GM21717 (cell line): Measurements from ENCODE around the gene FHAD1.

ENCODE experiments used
- ATAC-seq: cut with Tn5 transposase; IDR thresholded peaks from one replicate; pipeline ENCODE4 v1.9.1; 2021; ENCODE audit warnings: mild to moderate bottlenecking, moderate library complexity; ENCODE audit not compliant: unreplicated experiment

The FHAD1 gene

DNA sequence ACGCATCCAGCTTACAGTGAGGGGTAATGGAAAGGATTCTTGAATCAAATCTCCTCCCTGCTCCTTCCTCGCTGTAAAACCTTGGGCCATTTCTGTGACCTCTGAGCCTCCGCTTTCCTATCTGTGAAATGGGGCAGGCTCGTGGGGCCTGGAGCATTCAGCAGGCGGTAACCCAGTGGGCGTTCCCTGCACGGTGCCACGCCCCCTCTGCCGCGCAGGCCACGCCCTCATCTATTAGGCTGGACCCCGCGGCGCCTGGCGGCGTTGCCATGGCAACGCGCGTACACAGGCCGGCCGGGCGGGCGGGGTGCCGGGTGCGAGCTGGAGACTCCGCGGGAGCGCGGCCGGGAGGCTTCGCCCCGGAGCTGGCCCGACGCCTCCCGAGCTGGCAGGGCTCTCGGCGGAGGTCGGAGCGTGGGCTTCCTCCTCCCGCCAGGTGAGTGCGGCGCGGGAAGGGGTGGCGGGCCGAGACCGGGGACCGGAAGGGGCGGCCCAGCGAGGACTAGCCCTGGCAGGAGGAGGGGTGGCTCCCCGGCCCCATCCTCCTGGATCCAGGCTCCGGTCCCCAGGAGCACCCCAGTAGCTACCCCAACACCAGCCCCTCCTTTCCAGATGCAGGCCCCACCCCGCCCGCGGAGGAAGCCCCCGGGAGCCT, at the start of gene FHAD1:
Gene FHAD1 (plus strand): TSS at position 264 of the 655 bp plus-strand sequence. CDS start 4,562 bp downstream, outside the sequence.
- no peak for ATAC-seq

DNA sequence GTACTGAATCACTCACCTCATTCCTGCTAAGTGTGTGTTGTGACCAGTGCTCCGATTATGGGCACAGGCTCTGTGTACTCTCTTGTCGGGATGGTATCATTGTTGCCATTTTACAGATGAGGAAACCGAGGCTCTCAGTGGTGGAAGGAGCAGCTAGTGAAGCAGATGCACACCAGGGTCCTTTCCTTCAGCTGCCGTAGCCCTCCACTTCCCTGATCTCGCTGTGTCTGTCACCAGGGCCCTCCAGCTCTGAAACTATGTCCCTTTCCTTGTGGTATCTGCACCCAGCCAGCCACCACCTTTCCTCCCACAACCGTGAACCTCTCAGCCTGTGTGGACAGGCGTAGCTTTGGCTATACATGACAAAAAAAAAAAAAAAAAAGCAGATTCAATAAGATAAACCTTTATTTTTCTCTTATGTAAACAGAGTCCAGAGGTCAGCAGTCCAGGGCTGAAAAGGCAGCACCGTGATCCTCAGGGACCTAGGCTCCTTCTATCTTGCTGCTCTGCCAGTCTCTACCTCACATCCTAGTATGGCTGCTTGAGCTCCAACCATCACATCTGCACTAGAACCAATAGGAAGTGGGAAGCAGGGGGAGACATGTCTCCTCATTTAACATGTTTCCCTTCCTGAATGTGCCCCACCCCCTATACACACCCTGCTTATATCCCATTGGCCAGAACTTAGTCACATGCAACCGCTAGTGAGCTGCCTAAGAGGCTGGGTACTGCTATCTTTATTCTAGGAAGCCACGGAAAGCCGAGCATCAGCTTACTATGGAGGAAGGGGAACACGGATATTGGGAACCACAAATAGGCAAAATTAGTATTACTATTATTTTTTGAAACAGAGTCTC, 49.2 kb upstream of the FHAD1 start:
- no peak for ATAC-seq

DNA sequence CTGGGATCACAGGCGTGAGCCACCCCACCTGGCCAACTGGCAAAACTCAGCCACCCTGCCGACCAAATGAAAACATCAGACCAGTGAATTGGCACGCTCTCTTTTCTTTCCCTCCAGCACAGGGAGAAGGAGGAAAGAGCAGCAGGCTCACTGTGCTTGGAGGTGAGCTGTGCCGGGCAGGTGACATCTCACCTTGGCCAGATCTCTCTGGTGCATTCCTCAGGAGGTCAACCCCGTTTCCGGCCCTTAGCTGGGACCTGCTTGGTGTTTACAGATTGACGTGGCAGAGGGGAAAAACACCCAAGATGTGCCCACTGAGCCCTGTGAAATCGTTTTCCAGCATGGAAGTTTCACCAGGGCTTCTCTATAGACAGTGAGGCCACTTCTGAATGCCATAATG, 48.3 kb upstream of the FHAD1 start:
- ATAC-seq = no peak

DNA sequence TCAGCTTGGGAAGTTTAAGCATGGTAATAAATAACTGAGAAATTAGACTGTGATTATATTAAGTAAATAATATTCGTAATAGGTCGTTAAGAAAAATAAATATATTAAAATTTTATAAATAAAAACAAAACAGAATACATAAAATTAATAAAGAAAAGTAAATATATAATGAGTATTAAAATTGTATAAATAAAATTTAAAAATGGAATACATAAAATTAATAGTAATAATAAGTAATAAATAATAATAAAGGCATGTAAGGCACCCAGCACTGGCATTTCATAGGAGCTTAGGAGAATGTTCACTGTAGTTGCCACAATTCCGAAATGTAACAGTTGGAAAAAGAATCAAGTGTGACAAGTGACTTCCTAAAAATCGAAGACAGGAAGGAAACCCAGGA, 45.8 kb upstream of the FHAD1 start:
- no peak for ATAC-seq

DNA sequence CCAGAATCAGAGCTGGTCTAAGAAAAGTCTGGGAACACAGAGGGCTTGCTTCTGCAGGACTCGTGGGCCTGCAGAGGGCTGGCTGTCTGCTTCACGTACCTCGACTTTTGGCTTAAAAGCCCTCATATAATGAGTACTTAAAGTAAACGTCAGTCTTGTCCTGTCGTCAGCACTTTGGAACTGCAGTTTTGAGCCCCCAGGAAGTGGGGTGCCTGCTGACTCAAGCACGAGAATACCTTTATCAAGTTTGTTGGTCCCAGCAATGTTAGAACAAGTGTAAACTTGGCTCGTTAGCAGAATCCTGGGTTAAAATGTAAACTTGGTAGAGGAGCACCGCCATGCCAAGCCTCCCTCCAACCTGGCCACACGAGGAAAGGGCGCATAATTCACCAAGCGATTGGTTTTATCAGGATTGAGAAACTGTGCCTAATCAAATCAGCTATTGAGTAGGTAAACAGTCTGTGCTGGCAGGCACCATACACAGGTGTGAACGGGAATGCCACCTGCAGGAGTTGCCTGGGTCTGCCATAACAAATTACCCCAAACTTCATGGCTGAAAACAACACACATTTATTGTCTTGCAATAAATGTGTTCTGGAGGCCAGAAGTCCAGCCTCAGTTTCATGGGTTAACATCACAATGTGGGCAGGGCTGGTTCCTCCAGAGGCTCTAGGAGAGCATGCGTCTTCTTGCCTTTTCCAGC, 45.0 kb upstream of the FHAD1 start:
- ATAC-seq = no peak

DNA sequence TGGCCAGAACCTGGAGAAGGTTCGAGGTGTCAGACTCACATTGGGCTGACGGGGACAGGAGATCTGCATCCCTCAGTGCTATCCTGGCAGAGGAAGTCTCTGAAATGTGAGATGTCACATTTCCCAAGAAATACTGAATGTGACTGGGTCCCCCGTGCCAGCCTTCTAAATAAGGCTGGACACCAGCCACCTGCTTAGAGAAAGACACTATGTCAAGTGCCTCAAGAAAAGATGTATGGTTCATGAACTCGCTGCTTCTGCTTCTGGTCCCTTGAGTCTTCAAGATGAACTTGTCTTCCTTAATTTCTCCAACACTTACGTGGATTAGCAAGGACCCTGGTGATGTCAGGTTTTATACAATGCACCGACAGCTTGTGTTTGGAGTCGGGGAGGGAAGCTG, 42.1 kb upstream of the FHAD1 start:
- ATAC-seq = no peak

DNA sequence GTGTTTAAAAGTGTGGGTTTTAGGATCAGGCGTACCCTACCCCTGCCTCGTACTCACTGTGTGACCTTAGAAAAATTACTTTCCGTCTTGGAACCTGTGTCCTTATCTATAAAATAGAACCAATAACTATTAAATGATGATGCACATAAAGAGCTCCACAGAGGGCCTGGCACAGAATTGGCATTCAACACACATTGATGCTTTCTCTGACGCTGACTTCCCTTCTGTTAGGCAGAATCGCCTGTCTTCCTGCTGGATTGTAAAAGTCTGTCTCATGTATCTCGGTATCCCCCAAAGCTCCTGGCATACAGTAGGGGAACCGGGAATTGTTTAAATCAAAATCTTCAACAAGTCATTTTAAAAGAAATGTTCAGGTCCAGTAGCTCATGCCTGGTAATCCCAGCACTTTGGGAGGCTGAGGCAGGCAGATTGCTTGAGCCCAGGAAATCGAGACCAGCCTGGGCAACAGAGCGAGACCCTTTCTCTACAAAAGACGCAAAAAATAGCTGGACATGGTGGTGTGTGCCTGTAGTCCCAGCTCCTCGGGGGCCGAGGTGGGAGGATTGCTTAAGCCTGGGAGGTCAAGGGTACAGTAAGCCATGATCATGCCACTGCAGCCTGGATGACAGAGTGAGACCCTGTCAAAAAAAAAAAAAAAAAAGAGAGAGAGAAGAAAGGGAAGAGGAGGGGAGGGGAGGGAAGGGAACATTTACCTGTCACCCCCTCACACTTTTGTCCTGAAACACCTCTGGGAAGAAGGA, 41.3 kb upstream of the FHAD1 start:
- no peak for ATAC-seq

DNA sequence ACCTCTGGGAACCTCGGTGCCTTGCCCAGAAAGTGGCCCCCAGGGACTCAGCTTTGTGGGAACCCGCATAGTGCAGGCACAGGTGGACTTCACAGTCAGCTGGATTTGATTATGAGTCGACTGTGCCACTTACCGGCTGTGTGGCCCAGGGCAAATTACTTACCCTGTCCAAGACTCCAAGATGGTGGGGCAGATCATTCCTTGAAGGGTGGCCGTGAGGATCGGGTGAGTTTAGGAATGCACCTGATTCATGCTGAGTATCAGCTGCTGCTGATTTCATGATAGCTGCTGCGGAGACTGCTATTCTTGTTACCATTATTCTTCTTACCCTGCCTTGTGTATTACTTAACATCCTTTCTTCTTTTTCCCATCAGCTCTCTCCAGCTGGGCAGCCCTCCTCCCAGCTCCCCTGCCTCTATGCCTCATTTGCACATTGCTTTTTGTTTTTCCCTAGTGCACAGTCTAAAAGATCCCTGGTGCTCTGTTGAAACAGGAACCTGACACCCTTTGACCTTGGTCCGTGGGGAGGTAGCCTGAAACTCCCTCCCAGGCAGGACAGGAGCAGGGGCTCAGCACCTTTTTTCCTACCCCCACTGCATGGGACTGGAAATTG, 40.5 kb upstream of the FHAD1 start:
- ATAC-seq = no peak

DNA sequence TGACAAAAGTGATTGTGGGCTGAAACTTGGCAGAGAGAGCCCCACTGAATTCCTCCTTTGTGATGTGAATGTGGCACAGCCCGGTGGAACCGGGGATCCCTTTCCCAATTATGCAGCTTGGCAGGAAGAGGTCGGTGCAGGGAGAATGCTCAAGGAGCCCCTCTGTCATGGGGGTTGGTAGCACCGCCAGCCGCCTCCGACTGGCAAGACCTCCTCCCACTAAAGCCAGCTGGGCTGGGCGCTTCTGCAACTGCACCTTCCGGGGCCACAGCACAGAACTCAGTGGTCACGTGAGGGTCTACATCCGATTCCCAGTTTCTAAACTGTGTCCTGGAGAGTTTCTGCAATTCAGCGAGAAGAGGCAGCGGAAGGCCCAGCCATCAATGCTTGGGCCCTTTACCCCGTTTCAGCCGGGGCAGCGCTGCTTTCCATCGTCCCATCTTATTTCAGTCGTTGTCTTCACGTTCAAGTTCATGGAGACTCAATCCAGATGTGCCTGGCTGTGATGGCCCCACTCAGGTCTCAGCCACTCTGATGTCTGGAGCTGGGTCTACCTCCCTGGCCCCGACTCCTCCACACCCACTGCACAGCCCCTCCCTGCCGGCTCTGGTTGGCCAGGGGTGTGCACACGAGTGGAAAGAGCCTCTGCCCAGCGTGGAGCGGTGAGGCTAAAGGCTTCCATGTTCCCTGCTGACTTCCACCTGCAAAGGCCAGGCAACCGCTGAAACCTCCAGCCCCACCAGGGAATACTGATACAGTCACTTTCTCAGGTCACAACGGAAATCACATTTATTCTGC, 39.8 kb upstream of the FHAD1 start:
- no peak for ATAC-seq

DNA sequence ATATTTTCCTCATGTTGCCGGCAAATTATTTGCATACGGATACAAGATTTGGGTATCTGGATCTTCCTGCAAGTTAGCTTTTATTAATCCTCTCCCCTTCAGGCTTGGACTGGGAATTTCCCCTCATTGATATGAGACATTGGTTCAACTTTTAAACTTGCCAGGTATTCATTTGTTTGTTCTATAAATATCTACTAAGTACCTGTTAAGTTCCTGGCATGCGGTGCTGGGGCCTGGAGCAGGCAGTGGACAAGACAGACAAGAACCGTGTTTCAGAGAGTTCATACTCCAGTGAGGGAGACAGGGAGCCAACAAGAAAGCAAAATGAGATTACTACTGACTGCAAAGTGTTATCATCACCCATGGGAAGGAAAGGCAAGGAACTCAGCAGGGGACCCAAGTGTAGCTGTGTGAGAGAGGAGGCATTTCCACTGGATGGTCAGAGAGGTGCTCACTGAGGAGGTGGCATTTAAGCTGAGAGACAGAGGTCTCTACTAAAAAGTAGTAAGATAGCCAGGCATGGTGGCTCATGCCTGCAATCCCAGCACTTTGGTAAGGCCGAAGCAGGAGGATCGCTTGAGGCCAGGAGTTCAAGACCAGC, 39.1 kb upstream of the FHAD1 start:
- ATAC-seq = no peak

DNA sequence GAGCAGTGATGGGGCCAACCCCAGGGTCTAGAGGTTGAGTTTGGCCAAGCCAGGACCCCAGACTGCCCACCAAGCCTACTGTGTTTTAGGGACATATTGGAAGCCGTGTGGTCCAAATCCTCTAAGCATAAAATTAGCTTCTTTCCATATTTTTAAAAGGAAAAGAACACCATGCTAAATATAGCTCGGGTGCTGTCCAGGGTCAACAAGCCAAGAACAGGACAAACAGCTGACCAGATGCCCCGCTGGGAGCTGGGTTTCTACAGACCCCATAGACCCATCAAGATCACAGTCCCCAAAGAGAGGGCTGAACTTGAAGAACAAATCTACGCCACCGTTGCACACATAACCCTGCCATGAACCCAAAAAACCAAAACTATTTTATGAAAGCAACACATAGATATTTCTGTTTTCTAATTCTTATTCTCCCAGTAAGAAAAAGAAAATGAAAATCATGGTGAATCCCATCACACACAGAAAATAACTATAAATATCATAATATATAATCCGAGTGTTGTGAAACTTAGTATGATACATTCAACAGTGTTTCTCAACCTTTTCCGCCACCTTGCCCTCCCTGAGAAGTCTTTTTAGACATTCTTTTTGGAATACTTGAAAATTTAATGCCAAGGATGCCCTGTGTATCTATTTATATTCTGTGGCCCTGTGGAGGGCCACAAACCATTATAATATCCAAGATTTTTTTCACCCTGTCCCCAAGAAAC, 36.2 kb upstream of the FHAD1 start:
- no peak for ATAC-seq

DNA sequence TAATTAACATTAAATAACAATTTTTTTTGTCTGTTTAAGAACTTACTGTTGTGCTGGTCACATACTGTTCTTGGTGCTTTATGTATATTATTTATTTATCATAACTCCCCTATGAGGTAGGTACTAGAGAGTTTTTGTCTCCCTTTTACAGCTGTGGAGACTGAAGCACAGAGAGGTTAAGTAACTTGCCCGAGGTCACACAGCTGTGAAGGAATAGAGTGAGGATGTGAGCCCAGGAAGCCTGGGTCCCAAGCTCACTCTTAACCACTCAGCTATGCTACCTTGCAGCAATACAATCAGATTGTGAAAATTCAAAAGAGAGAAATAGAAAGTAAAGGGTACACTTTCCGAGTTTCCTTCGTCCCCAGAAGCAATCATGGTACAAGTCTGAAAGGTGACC, 35.6 kb upstream of the FHAD1 start:
- ATAC-seq = no peak

DNA sequence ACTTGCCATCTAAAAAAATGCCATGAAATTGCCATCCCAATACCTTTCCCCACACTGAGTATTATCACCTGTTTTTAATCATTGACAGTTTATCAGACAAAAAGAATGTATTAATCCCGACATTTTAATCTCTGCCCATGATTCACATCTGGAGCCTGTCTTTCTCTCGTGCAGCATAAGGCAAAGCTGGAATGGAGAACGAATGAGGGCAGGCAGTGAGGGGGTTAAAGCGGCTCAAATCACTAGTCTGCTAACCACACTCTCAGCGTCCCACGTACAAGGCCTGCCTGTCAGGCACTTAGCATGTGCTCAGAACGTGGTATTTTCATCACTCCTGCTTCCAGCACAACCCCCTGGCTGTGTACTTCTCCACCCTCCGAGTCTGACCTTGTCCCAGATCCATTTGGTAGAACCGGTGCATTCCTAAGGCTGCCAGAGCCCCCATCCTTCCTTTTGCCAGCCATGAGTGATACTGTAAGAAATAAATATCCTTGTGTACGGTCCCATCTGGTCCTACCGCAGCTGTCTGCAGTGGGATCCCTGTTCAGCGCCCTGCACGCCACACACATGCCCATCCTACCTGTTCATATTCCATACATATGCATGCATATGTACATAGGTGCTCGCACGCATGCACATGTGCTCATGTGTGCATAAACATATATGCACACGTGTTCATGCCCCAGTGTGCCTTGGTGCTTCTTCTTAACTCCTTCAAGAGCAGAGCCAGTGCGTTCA, 34.6 kb upstream of the FHAD1 start:
- no peak for ATAC-seq

DNA sequence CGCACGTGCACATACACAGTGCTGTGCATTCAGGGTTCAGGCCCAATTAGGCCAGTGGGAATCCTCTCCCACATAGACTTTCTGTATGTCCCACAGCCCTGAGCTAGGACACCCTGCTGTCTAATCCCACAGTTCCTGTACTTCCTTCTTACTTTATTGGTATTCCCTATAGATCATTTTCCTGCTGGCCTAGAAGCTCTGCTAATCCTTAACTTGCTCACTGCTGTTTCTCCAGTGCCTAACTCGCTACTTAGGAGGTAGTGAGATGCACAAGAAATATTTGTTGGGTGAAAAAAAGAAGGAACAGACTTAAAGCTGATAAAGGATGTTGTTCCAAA, 34.1 kb upstream of the FHAD1 start:
- no peak for ATAC-seq

DNA sequence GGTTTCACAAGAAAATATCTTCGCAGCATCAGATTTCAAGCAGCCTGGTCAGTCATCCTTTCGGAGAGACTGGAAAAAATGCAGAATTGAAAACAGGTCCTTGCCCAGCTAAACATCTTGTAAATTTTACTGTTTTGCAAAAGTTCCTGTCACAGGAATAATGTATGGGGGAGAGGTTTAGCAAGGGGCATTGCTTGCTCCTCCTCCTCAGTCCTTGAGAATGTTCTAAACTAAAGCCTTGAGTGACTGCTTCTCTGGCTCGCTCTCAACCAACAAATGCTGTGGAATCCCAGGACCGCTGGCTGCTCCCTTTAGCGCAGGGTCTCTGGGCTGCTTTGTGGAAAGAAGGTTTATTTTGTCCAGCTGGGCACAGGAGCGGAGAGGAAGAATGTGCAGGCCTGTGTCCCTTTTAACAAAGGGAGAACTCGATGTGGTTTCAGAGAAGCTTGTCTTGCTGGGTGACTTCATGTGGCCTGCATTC, 33.6 kb upstream of the FHAD1 start:
- ATAC-seq = no peak

DNA sequence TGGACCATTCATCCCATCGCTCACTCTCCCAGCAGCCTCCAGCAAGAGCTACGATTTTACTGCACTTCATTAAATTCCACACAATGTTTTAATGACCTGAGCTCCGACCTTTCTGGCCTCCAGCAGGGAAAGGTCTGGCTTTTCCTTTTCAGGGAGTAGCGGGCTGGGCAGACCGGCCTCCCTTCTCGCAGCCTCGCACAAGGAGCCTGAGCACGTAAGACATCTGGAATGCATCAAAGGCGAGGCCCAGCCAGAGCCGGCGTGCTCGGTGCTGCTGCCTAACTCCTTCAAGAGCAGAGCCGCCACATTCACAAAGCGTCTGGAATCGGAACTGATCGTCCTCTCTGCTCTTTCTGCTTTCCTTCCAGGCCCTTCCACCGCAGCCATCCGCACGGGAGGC, 32.5 kb upstream of the FHAD1 start:
- no peak for ATAC-seq

DNA sequence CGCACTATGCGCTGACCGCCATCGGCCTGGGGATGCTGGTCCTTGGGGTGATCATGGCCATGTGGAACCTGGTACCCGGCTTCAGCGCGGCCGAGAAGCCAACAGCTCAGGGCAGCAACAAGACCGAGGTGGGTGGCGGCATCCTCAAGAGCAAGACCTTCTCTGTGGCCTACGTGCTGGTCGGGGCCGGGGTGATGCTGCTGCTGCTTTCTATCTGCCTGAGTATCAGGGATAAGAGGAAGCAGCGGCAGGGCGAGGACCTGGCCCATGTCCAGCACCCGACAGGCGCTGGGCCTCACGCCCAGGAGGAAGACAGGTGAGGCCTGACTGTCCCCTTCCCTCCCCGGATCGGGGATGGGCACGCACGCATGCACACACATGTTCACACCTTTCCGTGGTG, 31.9 kb upstream of the FHAD1 start:
- no peak for ATAC-seq

DNA sequence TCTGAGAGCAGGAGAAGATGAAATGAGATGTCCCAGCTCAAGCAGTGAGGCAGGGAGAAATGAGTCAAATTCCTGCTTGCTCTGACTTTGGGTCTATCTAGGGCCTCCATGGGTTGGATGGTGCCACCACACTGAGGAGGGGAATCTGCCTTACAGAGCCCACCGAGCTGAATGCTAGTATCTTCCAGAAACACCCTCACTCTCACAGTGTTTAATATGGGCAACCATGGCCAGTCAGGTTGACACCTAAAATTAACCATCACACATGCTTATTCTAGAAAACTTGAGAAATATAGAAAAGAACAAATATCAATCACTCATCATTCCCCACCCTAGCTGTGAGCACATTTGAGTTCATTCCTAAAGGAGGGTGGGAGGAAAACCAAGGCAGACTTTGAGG, 29.4 kb upstream of the FHAD1 start:
- ATAC-seq = no peak
